Measurements from ENCODE around the gene LIN28B.
"Not testable (repeated sequence)": the region's sequence is repeated elsewhere in the genome, so short reads cannot be mapped to it uniquely, and the experiment has no call there.

Gene LIN28B, protein sequence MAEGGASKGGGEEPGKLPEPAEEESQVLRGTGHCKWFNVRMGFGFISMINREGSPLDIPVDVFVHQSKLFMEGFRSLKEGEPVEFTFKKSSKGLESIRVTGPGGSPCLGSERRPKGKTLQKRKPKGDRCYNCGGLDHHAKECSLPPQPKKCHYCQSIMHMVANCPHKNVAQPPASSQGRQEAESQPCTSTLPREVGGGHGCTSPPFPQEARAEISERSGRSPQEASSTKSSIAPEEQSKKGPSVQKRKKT

DNA sequence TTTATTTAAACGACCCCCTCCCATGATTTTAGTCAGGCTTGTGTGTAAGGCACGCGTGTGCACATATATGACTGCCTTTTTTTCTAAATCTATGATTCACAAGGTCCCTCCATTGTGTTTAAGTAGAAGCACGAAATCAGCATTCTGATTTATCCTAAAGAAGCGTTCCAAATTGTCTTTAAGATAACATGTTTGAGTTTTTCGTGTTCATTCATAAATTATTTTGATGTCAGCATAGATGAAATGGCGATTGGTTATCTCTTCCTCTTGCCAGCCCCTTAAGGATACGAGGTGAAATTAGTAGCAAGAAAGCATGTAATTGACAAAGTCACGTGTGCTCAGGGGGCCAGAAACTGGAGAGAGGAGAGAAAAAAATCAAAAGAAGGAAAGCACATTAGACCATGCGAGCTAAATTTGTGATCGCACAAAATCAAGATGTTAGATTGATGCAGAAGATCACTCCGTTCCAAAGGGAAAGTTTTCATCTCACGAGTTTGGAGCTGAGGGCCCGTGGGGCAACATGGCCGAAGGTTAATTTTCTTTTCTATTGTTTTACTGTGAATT lies at the start of gene LIN28B:
LIN28B (plus strand) TSS at position 377 of the 564 bp plus-strand sequence; CDS start at position 521, 144 bp downstream.
- no peak for DNase-seq

DNA sequence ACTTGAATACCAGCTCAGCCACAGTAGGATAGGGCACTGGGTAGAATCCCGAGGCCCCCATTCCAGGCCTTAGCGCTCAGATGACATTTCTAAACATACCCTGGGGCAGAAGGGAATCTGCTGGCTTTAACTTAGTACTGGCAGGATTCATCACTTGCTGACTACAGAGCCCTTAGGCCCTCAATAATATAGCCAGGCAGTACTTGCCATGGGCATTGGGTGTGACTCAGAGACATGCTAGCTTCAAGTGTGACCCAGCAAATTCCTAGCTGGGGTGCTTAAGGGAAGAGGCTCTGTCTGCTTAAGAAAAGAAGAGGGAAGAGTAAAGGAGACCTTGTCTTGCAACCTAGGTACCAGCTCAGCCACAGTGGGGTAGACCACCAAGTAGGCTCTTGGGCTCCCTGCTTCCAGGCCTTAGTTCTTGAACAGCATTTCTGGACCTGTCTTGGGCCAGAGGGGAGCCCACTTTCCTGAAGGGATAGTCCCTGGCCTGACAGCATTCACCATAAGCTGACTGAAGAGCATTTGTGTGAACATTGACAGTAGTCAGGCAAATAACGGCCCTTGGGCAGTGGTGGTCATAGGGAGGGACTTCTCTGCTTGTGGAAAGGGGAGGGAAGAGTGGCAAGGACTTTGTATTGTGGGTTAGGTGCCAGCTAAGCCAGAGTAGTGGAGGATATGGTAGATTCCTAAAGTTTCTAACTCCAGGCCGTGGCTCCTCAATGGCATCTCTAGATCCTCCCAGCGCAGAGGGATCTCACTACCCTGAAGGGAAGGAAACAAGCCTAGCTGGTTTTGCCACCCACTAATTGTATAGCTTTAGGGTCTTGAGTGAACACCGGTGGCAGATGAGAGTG lies 48.6 kb upstream of the LIN28B start:
- no peak for DNase-seq

DNA sequence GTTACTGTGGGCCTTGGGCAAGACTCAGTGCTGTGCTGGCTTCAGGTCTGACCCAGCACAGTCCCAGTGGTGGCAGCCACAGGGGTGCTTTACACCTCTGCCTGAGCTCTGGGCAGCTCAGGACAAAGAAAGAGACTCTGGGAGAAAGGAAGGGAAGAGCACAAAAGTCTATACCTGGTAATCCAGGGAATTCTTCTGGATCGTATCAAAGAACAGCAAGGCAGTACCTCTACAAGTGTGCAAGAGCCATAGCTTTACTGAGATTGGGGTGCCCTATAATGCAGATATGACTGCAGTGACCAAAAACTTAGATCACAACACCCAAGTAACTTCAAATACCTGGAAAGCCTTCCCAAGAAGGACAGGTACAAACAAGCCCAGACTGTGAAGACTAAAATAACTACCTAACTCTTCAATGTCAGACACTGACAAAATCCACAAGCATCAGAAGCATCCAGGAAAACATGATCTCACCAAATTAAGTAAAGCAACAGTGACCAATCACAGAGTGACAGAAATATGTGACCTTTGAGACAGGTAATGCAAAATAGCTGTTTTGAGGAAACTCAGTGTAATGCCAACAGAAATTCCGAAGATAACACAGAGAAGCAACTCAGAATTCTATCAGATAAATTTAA lies 47.9 kb upstream of the LIN28B start:
- DNase-seq, result no peak

DNA sequence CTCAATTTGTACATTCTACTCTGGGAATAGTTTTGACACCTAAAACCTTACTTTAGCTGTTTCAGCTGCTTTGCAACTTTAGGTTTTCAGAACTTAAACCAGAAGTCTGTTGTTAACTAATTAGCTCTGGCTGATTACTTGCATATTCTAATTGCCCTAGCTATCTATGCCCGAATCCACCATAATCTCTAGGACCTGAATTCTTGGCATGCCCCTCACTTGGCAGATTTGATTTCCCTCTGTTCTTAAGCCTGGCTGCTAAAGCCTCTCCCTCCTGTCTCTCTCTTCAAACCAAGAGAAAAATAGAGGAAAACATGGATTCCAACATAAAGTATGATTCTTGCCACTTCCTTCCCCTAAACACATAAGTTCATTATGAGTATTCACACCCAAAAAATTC lies 35.0 kb upstream of the LIN28B start:
- no peak for DNase-seq

DNA sequence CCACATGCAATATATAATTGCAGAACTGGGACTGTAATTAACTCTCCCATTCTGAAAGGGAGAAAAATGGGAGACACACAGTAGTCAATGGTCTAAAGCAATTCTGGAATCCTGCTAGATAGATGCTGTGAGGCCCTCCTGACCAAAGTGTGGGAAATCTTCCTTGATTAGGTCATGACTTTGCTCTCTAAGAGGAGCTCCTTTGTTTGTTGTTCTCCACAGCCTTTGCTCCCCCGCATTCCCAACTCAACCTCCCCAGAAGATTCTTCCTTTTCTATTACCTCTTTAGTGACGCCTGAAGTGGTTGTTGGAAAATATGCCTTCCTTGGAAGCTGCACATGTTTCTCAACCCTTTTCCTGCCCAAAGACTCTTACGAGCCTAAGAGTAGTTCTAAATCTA lies 28.8 kb upstream of the LIN28B start:
- DNase-seq, result no peak

DNA sequence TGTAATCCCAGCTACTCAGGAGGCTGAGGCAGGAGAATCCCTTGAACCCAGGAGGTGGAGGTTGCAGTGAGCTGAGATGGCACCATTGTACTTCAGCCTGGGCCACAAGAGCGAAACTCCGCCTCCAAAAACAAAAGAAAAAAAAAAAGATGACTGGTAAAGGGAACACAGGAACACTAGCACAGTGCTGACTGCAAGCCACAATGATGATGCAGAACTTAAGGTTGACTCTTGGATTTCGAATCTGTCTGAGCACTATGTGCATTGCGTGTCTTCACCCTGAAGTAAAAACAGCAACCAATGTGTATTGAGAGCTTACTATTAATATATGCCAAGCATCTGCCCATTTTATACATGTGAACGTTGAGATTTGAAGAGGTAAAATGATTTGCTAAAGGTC lies 27.6 kb upstream of the LIN28B start:
- no peak for DNase-seq

DNA sequence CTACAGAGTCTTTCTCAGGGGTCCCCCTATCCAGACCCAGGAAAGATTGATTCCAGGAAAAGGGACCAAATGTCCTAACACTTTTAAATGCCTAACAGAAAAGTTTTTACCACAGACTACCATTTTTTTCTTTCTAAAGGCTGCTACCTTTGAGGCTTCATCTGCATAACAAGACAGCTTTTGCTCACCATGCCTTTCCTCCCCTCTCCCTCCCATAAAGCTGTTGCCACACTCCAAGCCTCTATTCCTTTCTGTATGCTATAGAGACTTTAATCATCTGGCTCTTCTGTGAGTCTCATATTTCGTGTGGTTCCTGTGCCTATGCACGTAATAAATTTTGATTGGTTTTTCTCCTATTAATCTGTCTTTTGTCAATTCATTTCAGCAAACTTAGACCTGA lies 26.0 kb upstream of the LIN28B start:
- DNase-seq, result no peak

DNA sequence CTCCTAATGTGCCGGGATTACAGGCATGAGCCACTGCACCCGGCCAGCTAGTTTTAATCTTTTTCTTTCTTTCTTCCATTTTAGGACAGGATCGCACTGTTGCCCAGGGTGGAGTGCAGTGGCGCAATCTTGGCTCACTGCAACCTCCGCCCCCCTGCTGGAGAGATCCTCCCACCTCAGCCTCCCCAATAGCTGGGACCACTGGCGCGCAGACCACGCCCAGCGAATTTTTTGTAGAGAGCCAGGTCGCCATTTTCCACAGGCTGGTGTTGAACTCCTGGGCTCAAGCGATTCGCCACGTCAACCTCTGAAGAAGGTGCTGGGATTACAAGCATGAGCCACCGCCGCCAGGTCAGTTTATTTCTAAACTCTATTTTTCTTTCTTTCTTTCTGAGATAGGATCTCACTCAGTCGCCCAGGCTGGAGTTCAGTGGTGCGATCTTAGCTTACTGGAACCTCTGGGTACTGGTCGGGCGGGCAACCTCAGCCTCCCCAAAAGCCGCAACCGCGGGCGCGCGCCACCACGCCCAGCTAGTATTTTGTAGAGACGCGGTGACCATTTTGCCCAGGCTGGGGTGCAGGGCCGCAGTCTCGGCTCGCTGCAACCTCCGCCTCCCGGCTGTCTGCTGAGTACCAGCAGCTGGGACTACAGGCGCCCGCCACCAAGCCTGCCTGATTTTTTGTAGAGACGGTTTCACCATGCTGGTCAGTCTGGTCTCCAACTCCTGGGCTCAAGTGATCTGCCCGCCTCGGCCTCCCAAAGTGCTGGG lies 20.0 kb upstream of the LIN28B start:
- DNase-seq, result no peak

DNA sequence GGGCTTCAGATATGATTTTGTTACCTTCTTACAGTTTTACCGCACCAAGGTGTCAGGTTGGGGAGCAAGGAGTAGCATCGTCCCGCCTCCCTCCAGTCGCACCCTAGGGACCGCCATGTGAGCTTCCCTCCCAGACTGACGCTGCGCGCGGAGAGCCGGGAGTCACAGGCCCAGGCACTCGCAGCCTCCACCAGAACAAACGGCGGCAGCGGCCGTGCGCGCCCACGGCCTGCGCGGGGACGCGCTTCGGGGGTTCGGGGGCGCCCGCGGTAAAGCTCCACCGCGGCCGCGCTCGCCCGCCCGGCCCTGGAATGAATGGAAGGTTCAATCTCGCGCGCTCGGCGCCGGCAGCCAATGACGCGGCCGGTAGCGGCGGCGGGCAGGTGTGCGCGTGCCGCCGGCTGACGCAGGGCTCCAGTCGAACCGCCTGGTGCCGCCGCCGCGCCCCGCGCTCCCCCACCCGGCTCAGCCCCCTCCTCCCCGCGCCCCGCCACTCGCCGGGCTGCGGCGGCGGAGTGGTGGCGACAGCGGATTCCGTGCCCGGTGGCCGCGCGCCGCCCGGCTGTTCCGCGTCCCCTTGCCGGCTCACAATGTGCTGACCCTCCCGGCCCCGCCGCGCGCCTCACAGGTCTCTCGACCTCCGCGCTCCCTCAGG lies 16.5 kb upstream of the LIN28B start:
- DNase-seq, result no peak

DNA sequence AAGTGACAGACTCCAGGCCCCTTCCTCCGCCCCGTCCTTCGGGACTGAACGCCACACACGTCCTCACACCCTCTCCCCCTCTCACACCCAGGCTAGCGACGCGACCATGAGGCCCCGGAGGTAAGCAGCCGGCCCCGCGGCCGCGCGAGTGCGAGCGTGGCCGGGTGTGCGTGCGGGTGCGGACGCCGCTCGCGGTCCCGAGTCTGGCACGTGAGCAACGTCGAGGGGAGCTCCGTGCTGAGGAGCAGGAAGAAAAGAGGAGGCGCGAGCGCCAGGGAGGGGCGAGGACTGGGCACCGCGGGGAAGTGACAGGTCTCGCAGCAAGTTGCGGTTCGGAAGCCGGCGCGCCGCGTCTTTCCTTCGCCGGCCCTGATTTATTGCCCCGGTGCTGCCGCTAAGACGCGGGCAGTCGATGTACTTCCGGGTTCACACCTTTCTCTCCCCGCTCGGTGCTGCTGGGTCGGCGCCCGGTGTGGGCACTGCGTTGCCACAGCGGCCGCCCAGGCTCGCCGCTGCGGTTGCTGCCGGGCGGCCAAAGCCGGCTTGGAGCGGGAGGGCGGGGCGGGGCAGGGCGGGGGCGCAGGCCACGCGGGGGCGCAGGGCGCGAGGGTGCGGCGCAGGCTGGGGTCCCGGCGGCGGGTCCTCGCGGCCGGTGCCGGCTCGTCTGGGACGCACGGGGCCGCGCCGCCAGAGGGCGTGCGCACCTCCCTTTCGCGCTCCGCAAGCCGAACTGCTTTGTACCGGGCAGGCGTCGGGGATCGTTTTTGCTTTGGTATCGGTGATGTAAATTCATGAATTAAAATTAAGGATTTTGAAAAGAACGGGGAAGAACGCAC lies 15.8 kb upstream of the LIN28B start:
- no peak for DNase-seq

DNA sequence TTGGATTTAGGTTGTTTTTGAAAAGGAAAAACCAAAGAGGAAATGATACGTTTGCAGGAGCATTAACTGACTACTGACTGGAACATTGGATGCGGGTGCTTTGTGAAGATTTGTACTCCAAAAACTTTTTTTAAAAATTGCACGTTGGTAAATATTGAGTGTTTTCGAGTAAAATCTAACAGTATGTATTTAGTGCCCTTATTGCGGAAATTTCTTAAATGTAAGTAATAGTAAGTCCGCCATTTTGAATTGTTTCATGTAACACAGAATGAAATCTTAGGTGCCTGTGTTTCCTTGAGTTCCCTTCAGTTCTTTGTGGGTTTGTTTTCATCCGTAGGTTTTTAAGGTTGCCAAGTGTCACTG lies 15.2 kb upstream of the LIN28B start:
- DNase-seq, result no peak

DNA sequence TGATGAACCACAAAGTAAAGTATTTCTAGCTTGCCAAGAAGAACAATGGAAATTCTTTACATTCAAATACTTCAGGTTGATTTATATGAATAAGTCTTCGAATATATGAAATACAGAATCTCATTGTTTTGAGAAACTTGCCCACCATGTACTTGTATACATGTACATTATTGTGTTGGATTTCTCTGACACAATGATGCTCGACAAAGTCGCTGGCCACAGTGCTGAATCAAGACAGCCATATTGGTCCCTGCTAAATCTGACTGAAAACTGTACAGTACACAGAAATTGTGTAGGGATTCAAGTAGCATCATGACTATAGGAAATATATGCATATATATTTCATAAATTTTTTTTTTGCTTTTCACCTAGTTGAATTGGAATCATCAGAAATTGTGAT lies 13.1 kb upstream of the LIN28B start:
- DNase-seq, result no peak

DNA sequence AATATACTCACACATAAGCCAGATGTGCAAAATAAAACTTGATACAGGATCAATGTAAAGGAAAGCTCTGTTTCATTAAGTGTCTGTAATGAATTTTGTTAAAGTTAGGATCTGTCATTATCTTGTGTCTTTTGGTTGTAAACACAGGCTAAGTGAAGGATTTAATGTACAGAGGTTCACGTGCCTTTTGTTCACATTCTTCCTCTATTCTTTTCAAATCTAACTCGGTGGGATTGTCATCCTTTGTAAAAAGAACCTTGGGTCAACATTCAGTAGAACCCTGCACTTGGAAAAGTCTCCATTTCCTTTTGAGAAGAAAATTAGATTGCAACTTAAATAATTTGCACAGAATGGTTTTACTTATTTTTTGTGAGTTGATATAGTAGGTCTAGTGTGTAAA lies 7.7 kb upstream of the LIN28B start:
- DNase-seq, result no peak

DNA sequence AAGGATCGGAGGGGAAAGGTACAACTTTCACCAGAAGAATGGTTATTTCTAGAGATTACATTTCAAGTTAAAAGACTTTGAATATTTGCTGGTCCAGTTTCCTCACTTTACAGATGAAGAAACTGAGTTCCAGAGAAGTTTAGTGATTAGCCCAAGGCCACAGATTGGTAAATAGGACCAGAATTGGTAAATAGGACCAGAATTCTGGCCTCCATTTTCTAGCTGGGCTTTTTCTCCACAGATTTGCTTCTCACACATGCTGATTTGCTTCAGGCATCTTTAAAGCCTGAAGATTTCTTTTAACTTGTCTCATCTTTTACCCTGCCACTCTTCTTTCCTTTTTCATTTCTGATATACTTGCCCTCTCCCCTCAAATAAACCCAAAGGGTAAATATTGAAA lies 5.2 kb upstream of the LIN28B start:
- no peak for DNase-seq

DNA sequence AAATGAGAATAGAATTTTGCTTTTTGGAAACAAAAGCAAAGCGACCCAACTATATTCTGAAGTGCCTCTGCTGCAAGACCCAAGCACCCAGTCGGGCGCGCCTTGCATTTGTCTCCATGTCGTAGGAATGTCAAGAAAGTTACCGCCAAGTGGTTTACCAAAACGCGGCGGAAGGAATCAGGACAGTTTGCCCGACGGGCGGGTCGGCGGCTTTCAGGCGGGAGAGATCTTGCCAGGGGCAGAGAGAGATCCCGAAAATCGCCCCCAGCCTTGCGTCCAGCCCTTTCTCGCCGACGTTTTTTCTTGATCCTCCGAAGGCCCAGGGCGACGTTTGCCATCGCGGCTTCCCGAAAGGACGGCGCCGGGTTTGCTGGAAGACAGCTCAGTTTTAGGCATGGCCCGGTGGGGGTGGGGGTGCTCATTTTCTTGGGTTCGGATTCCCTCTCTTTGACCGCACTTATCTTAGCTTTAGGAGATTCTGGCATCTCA lies 4.0 kb upstream of the LIN28B start:
- DNase-seq, result no peak

DNA sequence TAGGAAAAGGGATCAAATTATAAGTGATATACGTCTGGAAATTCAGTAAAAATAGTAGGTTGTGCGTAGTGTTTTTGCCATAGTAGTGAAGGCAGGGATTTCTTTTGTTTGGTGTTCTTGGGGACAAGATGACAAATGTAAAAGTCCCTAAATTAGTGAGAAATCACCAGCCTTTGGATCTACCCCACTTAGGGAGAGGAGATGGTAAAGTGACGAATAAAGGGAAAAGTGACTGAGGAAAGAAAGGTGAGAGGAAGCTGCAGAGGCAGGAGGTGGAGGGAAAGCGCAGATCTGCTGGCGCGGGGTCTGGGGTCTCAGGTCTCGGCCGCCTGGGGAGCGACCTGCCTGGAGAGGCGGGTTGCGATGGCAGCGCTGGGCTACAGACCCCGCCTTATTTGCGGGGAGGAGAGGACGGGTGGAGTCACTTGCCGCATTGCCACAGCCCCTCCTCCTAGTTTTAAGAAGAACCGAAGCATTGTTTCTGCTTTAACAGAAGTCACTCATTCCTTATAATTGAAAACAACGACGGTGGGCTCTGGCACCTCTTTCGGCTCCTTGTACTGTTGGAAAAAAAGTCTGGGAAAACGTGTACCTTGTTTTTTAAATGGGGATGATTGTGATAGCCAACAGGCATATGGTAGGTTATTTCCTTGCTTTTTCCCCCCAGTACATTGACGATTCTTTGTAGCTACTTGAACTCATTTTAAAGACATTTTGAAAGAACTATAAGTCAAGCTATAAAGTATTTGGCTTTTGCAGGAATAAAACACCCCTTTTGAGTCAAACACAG lies 3.3 kb upstream of the LIN28B start:
- DNase-seq, result not testable (repeated sequence)

DNA sequence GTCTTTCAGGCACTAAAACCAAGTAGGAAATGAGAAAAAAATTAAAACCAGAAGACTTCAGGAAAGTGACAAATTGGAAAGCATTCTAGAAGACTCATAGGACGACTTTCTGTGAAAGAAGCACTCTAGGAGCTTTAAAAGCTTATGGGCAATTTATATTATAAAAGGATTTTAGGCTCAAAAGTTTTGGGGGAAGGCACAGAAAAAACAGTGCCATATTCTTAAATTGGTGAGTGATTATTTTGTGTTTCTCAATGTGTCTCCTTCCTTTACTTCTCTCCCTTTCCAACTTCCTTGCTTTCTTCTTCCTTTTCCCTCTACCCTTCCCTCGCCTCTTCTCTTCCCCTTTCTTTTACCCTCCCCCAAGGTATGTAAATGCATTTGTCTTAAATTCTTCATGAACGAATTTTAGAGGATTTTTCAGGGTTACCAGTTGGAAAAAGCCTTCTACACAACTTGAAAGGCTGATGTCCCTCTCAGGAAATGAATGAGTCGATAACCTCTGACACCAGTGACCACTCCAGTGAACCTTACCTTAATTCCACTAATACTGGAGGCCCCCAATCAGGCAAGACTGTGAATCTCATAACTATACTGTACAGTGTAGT lies 2.6 kb upstream of the LIN28B start:
- no peak for DNase-seq

DNA sequence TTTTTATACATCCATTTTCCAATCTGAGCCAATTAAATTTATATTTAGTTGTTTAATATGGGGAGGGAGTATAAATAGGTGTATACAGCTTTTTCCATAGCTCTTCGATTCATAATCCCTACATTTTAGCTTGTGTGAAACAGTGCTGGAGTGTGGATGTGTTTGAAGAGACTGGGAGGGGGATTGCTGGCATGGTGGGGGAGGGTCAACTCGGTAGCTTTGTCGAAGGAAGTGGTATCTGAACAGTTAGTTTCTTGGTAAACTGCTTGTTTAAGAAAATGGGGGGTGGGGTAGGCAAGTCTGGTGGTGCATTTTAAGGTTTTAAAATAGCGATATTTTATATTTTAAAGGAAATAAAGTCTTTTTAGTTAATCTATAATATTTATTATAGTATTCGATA lies 1.4 kb upstream of the LIN28B start:
- DNase-seq, result no peak

DNA sequence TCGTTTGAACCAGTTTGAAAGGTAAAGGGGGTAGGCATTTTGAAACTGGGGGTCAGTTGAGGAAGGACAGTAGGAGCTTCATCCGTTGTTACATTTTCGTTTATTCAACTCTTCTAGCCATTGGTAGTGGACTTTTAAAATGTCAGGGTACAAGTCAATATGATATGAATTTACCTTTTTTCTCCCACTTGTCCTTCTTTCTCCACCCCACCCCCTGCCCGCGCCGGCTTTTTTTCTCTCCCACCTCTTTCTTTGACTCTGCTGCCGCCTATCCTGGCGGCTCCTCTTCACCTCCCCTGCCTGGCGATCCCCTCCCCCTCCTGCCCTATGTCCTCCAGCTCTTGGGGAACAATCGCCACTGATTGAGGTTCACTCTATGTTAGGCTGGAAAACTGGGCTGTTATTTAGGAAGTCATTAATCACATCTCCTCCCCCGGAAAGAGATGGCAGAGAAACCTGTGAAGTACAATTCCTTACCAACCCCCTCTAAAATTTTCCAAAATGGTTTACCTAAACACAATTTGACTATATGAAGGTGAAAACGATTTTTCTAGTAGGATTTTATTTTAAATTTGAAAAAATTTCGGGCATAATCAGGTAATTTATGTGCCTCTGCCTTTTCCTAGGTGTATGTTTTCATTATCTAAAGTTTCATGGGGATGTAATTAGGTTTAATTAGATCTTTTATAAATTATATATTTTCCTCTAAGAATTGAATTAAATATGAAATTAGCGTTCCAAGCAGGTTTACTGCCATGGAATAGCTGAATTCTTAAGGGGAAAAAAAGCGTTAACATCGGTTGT lies 778 bp upstream of the LIN28B start:
- no peak for DNase-seq
